ENCODE results near the gene SMC1B. TPM values are rescaled to one million over a fixed set of nuclear protein-coding genes. Genes with fewer than 3 reads are reported as not detected.

Gene SMC1B
- polyA plus RNA-seq, 1 donor from 2014 or later: not detected

DNA sequence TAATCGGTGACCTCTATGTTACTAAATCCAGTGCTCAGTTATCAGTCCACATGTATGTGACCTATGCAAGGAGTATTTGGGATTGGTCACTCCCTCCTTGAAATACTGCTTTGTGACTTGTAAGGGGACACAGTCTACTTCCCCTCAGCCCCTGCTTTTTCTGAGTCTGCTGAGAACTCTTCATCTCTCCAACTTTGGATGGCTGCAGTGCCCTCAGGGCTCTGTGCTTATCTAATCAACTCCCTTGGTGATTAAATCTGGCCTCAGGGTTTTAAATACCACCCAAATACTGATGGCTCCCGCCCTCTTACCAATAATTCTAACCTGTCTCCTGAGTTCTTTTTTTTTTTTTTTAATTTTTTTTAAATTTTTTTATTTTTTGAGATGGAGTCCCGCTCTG lies 63.5 kb downstream of the SMC1B start:
- Histone ChIP-seq H3K9ac (ENCODE audit: low read length) (no peak overlapping the region), H3K4me2 (ENCODE audit: low read length) (no peak overlapping the region), H3K27ac (ENCODE audit: low read length) (no peak overlapping the region), H2AFZ (ENCODE audit: low read depth, low read length) (no peak overlapping the region), H3K9me3 (ENCODE audit: low read length) (no peaks in the 10 kb centered on the region), H3K9me2 (ENCODE audit: insufficient read depth, low read length) (no peaks in the 10 kb centered on the region), H3K36me3 (ENCODE audit: insufficient read depth, low read length) (no peaks in the 10 kb centered on the region), H4K20me1 (ENCODE audit: insufficient read depth) (no peaks in the 10 kb centered on the region), H3K79me2 (replicated peaks; ENCODE audit: insufficient read depth, low read length) (no peaks in the 10 kb centered on the region), H3K4me3 (ENCODE audit: low read length) (no peak overlapping the region), H3K27me3 (ENCODE audit: insufficient read depth, low read depth, low read length) (no peaks in the 10 kb centered on the region), H3F3A (ENCODE audit: insufficient read depth, low read length, poor library complexity, severe bottlenecking) (no peaks in the 10 kb centered on the region)
- TF ChIP-seq EP300 (conservative IDR thresholded peaks at IDR 0.05; ENCODE audit: poor library complexity, severe bottlenecking): no peak
- TF ChIP-seq, protein P1, sequence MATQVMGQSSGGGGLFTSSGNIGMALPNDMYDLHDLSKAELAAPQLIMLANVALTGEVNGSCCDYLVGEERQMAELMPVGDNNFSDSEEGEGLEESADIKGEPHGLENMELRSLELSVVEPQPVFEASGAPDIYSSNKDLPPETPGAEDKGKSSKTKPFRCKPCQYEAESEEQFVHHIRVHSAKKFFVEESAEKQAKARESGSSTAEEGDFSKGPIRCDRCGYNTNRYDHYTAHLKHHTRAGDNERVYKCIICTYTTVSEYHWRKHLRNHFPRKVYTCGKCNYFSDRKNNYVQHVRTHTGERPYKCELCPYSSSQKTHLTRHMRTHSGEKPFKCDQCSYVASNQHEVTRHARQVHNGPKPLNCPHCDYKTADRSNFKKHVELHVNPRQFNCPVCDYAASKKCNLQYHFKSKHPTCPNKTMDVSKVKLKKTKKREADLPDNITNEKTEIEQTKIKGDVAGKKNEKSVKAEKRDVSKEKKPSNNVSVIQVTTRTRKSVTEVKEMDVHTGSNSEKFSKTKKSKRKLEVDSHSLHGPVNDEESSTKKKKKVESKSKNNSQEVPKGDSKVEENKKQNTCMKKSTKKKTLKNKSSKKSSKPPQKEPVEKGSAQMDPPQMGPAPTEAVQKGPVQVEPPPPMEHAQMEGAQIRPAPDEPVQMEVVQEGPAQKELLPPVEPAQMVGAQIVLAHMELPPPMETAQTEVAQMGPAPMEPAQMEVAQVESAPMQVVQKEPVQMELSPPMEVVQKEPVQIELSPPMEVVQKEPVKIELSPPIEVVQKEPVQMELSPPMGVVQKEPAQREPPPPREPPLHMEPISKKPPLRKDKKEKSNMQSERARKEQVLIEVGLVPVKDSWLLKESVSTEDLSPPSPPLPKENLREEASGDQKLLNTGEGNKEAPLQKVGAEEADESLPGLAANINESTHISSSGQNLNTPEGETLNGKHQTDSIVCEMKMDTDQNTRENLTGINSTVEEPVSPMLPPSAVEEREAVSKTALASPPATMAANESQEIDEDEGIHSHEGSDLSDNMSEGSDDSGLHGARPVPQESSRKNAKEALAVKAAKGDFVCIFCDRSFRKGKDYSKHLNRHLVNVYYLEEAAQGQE (IDR thresholded peaks at IDR 0.05; ENCODE audit: borderline replicate concordance): no peak
- TF ChIP-seq EZH2 (IDR thresholded peaks at IDR 0.05; ENCODE audit: borderline replicate concordance, insufficient read depth, low read length, poor library complexity, severe bottlenecking): no peak

DNA sequence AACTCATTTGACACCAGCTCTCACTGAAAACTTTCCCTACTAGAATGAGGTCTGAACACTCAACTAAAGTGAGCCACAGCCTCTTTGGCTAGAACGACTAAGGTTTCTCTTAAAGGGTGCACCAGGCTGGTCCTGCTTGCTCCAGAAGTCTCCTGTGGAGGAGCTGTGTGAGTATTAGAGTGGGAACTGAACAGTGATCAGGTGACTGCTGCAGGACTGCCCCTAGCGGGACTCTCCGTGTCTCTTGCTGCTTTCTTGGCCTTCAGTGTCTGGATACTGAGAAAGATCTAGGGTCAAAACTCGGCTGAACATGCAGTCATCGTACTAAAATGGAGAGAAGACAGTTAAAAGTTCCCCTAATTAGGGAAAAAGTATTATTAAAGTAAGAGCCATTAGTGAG lies 69.1 kb downstream of the SMC1B start:
- H3F3A ChIP-seq (ENCODE audit: insufficient read depth, low read length, poor library complexity, severe bottlenecking): no peaks in the 10 kb centered on the region
- no peaks in the 10 kb centered on the region for H3K9me2 ChIP-seq (ENCODE audit: insufficient read depth, low read length)
- H3K36me3 ChIP-seq (ENCODE audit: insufficient read depth, low read length): no peaks in the 10 kb centered on the region
- no peak overlapping the region for H3K9ac ChIP-seq (ENCODE audit: low read length)
- TF ChIP-seq SMC3 (conservative IDR thresholded peaks at IDR 0.05; ENCODE audit: poor library complexity): no peak
- TF ChIP-seq, protein P1 (IDR thresholded peaks at IDR 0.05; ENCODE audit: borderline replicate concordance): no peak
- no peak for TF ChIP-seq RAD21 (conservative IDR thresholded peaks at IDR 0.05)
- TF ChIP-seq, protein P2, sequence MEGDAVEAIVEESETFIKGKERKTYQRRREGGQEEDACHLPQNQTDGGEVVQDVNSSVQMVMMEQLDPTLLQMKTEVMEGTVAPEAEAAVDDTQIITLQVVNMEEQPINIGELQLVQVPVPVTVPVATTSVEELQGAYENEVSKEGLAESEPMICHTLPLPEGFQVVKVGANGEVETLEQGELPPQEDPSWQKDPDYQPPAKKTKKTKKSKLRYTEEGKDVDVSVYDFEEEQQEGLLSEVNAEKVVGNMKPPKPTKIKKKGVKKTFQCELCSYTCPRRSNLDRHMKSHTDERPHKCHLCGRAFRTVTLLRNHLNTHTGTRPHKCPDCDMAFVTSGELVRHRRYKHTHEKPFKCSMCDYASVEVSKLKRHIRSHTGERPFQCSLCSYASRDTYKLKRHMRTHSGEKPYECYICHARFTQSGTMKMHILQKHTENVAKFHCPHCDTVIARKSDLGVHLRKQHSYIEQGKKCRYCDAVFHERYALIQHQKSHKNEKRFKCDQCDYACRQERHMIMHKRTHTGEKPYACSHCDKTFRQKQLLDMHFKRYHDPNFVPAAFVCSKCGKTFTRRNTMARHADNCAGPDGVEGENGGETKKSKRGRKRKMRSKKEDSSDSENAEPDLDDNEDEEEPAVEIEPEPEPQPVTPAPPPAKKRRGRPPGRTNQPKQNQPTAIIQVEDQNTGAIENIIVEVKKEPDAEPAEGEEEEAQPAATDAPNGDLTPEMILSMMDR (IDR thresholded peaks at IDR 0.05; ENCODE audit: poor library complexity, severe bottlenecking): no peak
- no peak for TF ChIP-seq POLR2AphosphoS5 (IDR thresholded peaks at IDR 0.05)
- TF ChIP-seq TAF1 (IDR thresholded peaks at IDR 0.05; ENCODE audit: low read depth): no peak
- TF ChIP-seq MXI1 (conservative IDR thresholded peaks at IDR 0.05; ENCODE audit: poor library complexity, severe bottlenecking): no peak
- TF ChIP-seq EP300 (conservative IDR thresholded peaks at IDR 0.05; ENCODE audit: poor library complexity, severe bottlenecking): no peak
- TF ChIP-seq EZH2 (IDR thresholded peaks at IDR 0.05; ENCODE audit: borderline replicate concordance, insufficient read depth, low read length, poor library complexity, severe bottlenecking): no peak
- no peaks in the 10 kb centered on the region for H3K27me3 ChIP-seq (ENCODE audit: insufficient read depth, low read depth, low read length)
- no peak overlapping the region for H3K27ac ChIP-seq (ENCODE audit: low read length)
- no peak overlapping the region for H3K4me3 ChIP-seq (ENCODE audit: low read length)
- H4K20me1 ChIP-seq (ENCODE audit: insufficient read depth): no peaks in the 10 kb centered on the region
- H3K79me2 ChIP-seq (replicated peaks; ENCODE audit: insufficient read depth, low read length): no peaks in the 10 kb centered on the region
- no peaks in the 10 kb centered on the region for H3K9me3 ChIP-seq (ENCODE audit: low read length)
- H2AFZ ChIP-seq (ENCODE audit: low read depth, low read length): no peak overlapping the region
- no peak overlapping the region for H3K4me2 ChIP-seq (ENCODE audit: low read length)
